IPS DF 6.9 (cell line): ENCODE results near the gene TMEM263.

ENCODE experiments used
- DNase-seq: peaks from one replicate; pipeline ENCODE4 v3.0.0-alpha.2; 2013; ENCODE audit warnings: low read depth, low spot score
- H3K27ac ChIP-seq: one replicate; pipeline ENCODE4 v1.5.1; 2013; ENCODE audit warnings: low read length, control low read depth
- H3K27me3 ChIP-seq: 2 replicates; pipeline ENCODE4 v1.6.1; 2013; ENCODE audit warnings: mild to moderate bottlenecking, low read length; ENCODE audit not compliant: control insufficient read depth, insufficient read depth
- H3K36me3 ChIP-seq: 2 replicates; pipeline ENCODE4 v1.6.1; 2013; ENCODE audit warnings: low read length; ENCODE audit not compliant: control insufficient read depth, insufficient read depth
- H3K4me1 ChIP-seq: 2 replicates; pipeline ENCODE4 v1.6.1; 2013; ENCODE audit warnings: low read length; ENCODE audit not compliant: control insufficient read depth, insufficient read depth
- H3K4me3 ChIP-seq: 2 replicates; pipeline ENCODE4 v1.5.1; 2013; ENCODE audit warnings: mild to moderate bottlenecking, low read length
- H3K9me3 ChIP-seq: 2 replicates; pipeline ENCODE4 v1.6.1; 2013; ENCODE audit warnings: low read length, inconsistent platforms; ENCODE audit not compliant: control insufficient read depth, insufficient read depth
- WGBS: extraction: QIAGEN DNeasy Blood & Tissue Kit; methylation state at CpG from one replicate; pipeline ENCODE4 v1.1.7; 2013; ENCODE audit warnings: mixed read lengths, missing lambda C conversion rate; ENCODE audit not compliant: insufficient read length, insufficient coverage; 5-methylcytosine and 5-hydroxymethylcytosine counted together

Gene TMEM263

GRCh38 chr12:107007411-107007810, 51.7 kb downstream of the TMEM263 start:
- H3K4me3 ChIP-seq: no peak overlapping the region
- H3K4me1 ChIP-seq: no peaks in the 10 kb centered on the region
- no peaks in the 10 kb centered on the region for H3K36me3 ChIP-seq
- H3K27ac ChIP-seq: no peak overlapping the region
- DNase-seq: no peak
- no peaks in the 10 kb centered on the region for H3K9me3 ChIP-seq
- WGBS: no CpG with 5 or more reads among the region's 4 CpGs
- H3K27me3 ChIP-seq: no peaks in the 10 kb centered on the region

- Histone ChIP-seq H3K36me3 (no peaks in the 10 kb centered on the region), H3K27me3 (no peaks in the 10 kb centered on the region), H3K9me3 (no peaks in the 10 kb centered on the region), H3K4me1 (no peaks in the 10 kb centered on the region), H3K4me3 (no peak overlapping the region), H3K27ac (no peak overlapping the region)
- no CpG with 5 or more reads among the region's 2 CpGs for WGBS
- no peak for DNase-seq
Observed at GRCh38 chr12:107011519-107011918, 55.8 kb downstream of the TMEM263 start.

GRCh38 chr12:107012736-107013425, 57.2 kb downstream of the TMEM263 start:
- H3K27me3 ChIP-seq: no peaks in the 10 kb centered on the region
- no CpG with 5 or more reads among the region's 1 CpG for WGBS
- H3K4me3 ChIP-seq: no peak overlapping the region
- no peak overlapping the region for H3K27ac ChIP-seq
- no peaks in the 10 kb centered on the region for H3K4me1 ChIP-seq
- no peak for DNase-seq
- H3K36me3 ChIP-seq: no peaks in the 10 kb centered on the region
- no peaks in the 10 kb centered on the region for H3K9me3 ChIP-seq

- DNase-seq: no peak
- H3K4me3 ChIP-seq: no peak overlapping the region
- no peaks in the 10 kb centered on the region for H3K9me3 ChIP-seq
- no peaks in the 10 kb centered on the region for H3K27me3 ChIP-seq
- no peaks in the 10 kb centered on the region for H3K4me1 ChIP-seq
- no peaks in the 10 kb centered on the region for H3K36me3 ChIP-seq
- no CpG with 5 or more reads among the region's 3 CpGs for WGBS
- H3K27ac ChIP-seq: no peak overlapping the region
Observed at GRCh38 chr12:107014055-107014454, 58.3 kb downstream of the TMEM263 start.

GRCh38 chr12:107017042-107017441, 61.3 kb downstream of the TMEM263 start:
- H3K9me3 ChIP-seq: no peaks in the 10 kb centered on the region
- DNase-seq: no peak
- no peak overlapping the region for H3K27ac ChIP-seq
- no peaks in the 10 kb centered on the region for H3K36me3 ChIP-seq
- no peaks in the 10 kb centered on the region for H3K4me1 ChIP-seq
- no CpG with 5 or more reads among the region's 4 CpGs for WGBS
- no peak overlapping the region for H3K4me3 ChIP-seq
- H3K27me3 ChIP-seq: no peaks in the 10 kb centered on the region

- Histone ChIP-seq H3K36me3 (no peaks in the 10 kb centered on the region), H3K4me1 (no peaks in the 10 kb centered on the region), H3K4me3 (no peak overlapping the region), H3K27ac (no peak overlapping the region), H3K27me3 (no peaks in the 10 kb centered on the region), H3K9me3 (no peaks in the 10 kb centered on the region)
- no peak for DNase-seq
- no CpG with 5 or more reads among the region's 2 CpGs for WGBS
Observed at GRCh38 chr12:107019546-107019945, 63.8 kb downstream of the TMEM263 start.
